HG03457 (cell line): ENCODE data around the gene MCC.

Experiments
- ATAC-seq: cut with Tn5 transposase; IDR thresholded peaks from one replicate; pipeline ENCODE4 v1.9.1; 2021; ENCODE audit warnings: moderate number of reproducible peaks; ENCODE audit not compliant: unreplicated experiment

MCC gene

DNA sequence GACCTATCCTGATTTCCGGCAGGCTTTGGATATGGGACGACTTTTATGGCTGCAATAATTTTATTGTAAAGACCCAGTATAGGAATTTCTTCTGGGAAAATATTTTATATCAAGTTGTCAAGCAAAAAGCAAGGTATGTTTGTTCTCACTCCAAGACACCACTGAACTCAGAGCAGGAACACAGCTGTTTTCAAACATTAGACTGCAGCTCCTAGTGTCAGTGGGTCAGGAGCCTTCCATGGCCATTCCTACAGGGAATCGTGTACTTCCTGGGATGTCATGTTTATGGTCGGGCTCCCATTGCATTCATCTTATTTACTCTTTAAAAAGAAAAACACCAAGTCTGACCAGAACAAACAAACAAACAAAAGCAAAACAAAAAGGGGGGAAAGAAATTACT lies 278.8 kb downstream of the MCC start:
- no peak for ATAC-seq

DNA sequence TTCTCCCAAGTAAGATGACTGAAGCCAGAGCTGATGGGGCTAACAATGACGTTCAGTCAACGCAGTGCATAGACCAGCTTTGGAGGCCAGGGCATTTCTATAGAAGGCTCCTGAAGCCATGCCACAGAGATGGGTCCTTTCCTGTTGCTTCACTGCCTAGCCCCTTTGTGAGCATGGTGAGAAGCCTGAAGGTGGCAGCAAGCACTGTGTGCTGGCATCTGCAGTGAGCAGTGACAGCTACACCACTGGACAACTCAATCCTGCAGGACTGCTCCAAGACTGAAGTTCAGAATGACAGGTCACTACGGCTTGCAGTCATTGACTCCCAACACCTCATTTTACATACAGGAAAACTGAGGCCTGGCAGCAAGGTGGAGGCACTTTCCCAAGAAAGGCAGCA lies 282.4 kb downstream of the MCC start:
- no peak for ATAC-seq

DNA sequence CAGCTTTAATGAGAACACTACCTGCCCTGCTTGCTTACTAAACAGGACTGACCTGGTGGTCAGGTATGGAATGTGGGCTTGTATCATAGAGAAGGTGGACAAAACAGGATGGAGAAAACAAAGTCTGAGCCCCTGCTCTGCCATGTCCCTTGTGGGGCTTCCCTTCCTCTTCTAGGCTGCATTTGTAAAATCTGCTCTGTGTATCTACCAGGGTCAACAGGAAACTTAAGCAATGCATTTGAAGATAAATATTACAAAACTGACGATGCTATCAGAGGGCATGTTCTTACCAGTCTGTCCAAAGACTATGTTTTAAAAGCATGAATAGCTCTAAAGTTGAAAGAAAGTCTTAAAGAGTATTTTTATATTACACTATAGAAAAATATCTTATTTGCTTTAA lies 282.9 kb downstream of the MCC start:
- no peak for ATAC-seq

DNA sequence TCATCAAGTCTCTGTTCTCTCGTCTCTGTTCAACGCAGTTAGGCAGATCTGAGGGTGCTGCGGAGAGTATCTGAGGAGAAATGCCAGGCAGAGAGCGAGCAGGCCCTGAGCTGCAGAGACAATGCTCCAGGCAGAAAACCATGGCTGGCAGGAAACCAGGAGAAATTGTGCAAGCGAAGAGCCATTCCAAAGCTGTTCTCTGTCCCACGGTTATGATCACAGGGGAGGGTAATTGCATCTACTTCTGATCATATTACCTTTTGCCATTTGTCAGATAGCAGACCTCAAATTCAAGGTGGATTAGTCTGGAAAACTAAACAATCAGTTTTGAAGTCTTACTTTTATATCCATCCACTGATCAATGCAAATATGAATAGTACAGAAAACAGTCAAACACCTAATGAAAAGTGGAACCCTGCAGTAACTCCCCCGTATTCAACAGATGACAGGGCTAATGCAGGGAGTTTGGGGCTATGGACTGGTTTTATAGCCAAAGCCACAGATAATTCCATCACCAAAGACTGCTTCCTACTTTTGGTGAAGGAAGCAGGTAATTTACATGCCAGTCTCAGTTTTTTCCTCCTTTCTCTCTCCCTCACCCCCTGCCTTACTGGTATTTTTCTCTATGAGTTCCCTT lies 283.6 kb downstream of the MCC start:
- no peak for ATAC-seq

DNA sequence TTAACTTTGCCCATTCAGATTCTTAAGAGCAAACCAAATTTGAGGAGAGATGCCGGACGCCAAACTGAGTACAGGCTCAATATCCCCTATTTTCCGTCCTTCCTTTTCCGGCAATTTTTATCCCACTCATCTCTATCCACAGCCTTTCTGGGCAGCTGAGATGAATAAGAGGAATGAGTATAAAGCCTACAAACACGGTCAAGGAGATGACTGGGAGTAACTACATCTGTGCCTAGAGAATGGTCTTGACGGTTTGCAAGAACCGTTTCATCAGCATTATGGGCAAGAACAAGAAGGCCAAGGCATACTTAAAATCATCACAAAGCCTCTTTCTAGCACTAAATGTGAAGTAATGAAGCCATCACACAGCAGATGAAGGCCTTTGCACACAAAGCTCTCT lies 284.3 kb downstream of the MCC start:
- no peak for ATAC-seq

DNA sequence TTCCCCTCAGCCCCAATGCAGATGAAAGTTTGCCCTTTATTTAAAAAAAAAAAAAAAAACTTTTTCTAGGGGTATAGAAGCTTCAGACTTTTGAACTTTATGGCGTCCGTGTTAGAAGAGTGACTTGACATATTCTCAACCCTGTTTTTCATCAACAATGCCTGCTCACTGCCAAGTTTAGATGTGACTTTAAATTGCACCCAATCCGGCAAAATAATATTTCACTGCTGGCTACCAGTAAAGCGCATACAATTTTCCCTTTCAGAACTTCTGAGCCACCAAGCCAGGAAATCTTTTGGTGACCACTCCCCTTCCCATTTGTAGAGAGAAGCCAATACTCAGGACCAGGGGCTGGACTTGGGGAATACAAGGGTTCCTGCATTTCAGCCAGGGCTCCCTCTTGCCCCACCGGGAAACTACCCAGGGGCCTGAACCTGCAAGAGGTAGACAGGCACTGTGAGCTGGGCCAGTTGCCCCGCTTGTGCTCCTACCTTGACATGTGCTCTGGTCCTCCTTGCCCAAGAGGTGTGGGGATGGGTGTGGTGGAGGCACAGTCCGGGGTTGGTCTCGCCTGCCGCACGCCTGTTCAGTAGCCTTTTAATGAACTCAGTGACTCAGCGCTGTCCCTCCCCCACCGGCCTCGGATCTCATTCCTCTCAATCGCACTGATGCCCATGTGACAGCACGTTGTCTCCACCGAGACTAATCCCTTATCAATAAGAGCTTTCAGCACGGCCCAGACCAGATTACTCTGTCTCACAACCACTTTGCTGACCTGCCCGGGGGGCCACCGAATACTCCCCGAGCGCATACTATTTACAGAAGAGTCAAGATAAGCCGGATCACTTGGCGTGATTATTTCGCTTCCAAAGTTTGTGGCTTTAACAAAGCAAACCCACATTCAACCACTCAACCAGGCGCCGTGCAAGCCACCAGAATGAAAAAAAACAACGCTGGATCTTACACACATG lies 285.2 kb downstream of the MCC start:
- ATAC-seq: no peak

DNA sequence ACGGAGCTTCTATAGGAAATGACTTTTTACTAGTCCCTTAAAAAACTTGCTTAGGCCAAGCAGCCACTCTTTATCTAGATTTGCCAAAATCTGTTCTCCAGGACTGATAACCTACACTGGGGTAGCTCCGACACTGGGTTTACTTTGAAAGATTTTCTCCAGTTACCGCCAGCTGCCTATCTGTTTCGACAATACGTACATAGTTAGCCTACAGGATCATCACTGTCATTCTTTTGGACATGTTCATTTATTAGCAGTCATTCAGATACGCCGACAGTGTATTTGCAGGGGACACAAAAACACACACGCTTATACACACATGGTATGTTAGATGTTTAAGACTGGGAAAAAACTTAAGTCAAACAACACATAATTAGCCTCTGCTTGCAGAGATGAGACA lies 286.0 kb downstream of the MCC start:
- no peak for ATAC-seq

DNA sequence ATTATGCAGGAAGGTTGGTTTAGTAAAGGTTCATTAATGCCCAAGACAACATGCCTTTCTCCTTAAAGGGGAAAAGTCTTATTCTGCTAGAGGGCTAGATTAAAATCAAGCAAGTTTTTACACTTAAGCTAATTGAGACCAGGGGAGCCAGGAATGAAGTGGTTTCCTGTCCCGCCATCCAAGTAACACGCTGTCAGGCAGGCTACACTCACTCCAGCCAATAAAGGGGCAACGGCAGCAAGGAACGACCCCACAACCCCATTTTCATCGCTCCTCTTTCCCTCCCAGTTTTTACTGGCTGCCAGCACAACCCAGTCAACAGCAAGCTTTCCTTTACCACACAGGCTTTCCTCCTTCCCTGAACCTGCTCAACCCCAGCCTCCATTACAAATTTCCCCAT lies 286.5 kb downstream of the MCC start:
- no peak for ATAC-seq

DNA sequence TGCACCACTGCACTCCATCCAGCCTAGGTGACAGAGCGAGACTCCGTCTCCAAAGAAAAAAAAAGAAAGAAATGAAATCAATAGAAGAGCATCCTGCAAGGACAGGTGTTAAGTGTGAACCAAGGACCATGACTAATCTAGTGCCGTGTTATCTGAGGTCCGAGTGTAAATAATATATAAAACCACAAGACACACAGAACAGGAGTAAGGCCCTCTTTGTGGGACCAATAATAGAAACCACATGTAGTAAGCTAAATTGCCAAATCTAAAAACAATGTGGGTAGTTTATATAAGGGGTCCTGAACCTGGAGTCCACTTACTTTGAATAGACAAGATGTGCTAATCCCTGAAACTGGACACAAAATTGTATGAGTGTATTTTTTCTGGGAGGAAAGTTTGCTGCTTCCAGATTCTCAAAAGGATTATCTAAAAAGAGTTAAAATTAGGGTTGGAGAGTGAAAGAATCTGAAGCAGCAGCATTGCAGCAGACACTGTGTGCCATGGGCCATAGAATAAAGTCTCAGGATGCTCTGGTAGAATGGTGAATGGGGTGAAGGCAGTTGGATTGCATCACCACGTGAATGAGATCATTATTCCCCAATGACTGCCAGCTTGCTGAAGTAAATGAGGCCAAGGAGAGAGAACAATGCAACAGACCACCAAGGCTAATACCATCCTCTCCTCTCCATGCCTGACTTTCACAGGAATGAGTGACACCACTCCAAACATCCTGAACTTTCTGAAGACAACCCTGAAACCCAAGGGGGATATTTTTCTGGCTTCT lies 288.9 kb downstream of the MCC start:
- no peak for ATAC-seq

DNA sequence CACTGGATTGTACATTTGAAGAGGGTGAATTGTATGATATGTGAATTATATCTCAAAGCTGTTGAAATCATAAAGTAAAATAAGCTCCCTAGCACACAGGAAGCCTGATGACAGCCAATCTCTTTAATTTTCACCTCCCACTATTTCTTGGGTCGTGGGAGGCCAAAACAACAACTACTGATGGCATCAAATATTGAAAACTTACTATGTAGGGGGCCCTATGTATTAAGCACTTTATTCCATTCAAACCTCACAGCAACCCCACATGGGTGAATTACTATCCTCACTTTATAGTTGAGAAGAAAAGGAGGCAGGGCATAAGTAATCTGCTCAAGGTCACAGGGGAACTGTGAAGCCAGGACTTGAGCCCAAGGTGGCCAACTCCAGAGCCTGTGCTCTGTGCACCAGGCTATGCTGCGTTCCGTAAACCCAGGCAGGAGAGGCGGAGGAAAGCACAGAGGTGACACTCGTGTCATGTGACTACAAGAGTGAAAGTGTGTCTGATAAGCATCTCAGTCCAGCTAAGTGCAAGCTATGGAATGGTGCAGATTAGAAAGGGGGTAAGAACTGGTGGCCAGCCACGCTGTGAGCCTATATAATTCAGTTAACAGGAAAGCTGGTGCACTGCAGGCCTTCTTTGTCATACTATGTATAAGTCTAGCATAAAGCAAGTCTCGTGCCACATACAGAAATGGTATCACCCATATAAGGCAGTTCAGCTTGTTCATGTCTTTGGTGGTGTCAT lies 290.6 kb downstream of the MCC start:
- no peak for ATAC-seq

DNA sequence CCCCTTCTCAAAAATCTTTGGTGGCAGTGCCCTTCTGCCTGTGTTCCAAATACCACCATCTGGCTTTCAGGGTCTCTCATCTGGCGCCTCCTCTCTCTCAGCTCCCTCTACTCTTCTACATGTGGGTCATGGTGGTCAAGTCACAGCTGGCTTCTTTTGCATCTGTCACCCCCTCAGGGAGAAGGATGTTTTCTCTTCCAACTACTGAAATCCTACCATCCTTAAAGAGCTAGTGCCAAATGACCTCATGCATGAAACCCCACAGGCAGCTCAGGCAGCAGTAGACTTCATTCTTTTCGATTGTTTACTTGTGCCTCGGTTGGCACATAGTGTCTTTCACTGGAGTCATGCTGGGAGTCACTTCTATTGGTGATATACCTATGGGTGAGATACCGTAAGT lies 292.5 kb downstream of the MCC start:
- no peak for ATAC-seq

DNA sequence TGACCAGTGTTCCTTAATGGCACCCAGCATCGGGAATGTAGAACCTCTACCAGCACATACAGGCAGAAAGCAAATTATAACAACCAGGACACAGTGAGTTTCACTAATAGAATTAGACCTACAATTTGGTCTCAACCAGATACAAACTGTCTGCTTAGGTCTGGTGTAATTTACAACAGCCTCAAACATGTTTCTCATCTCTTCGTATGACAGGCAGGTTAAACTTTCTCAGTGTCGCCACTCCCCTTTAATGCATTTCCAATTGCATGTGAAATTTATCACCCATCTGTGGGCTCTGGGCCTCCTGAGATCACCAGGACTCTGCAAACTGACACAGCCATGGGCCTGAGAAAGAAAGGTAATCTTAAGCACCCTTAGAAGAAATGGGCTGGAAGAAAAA lies 293.0 kb downstream of the MCC start:
- ATAC-seq: no peak

DNA sequence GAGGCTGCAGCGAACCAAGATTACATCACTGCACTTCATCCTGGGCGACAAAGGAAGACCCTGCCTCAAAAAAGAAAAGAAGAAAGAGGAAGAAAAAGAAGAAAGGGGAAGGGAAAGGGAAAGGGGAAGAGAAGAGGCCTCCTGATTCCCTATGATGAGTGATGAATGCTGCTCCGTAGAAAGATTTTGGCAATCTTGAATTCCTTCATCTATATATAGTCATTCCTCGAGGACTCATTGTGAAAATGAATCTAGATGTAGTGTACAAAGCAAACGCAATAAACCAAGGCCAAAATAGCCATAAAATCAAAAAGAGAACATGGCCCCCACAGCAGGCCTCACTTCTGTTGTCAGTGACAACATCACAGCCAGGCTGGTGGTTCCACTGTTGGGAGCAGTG lies 293.7 kb downstream of the MCC start:
- no peak for ATAC-seq

DNA sequence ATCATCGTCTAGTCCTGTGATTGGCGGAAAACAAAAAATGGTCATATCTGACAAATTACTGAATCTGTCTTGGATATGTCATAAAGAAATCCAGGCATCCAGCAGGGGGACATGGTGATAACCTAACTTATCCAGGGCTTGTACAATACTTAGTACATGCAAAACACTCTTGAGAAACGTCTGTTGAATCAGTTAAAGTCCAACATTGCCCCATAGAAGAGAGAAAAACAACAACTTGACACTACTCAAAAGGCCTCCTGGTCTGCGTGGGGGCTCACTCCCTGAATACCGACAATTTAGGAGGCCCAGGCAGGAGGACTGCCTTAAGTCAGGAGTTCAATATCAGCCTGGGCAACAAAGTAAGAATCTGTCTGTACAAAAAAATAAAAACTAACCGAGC lies 294.1 kb downstream of the MCC start:
- no peak for ATAC-seq

DNA sequence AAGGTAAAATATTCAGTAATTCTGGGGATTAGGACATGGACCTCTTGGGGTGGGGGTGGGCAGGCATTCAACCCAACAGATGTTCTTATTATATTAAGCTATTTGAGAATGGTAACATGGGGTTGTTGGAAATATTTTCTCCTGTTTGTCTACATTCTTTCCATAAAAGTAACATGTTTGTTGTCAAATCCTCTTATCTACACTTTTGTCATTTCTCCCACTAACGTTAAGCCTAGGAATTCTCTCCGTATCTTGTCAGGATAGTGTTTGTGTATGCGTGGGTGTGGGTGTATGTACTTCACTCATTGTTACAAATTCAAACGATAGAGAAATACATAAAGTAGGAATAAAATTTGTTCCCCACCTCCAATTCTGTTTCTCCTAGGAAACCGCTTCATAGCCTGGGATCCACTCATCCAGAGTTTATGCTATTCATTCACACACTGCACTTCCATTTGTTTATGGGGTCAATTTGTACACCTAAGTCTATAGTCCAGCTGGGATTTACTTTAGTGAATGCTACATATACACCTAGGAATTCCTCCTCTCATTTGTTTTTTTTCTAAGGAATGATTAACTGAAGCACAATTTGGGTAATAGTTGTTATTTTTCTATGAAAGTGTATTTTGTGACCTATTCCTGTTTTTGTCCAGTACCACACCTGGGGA lies 294.8 kb downstream of the MCC start:
- ATAC-seq: no peak

DNA sequence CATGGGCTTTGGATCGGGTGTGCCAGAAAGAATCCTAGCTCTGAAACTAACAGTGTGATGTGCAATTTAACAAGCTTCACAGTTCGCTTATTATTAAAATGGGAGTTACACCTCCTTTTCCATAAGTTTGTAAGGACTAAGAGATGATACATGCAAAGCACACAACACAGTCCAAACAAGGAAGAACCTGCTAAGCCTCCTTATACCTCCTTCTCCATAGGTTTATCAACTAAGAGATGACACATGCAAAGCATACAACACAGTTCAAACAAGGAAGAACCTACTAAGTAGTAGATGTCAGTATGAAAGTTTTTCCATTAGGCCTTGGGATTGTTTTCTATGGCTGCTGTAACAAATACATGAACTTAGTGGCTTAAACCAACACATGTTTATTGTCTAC lies 295.7 kb downstream of the MCC start:
- ATAC-seq: no peak

DNA sequence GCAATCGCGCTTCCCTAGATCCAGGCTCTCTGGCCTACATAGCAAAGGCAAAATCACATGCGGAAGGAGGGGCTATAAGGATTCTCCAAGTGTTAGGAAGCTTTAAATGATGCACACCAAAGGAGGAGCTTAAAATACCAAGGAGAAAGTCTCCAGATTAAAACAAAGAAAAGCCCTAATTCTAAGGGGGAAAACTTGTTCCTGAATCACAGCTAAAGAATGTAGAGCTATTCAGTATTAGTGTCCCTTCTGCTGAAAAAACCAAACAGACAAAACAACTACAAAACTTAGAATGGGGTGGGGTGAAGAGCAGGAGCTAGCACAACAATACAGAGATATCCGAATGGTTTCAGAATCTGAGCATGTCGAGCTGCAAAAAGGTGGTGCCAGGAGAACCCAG lies 297.9 kb downstream of the MCC start:
- no peak for ATAC-seq

DNA sequence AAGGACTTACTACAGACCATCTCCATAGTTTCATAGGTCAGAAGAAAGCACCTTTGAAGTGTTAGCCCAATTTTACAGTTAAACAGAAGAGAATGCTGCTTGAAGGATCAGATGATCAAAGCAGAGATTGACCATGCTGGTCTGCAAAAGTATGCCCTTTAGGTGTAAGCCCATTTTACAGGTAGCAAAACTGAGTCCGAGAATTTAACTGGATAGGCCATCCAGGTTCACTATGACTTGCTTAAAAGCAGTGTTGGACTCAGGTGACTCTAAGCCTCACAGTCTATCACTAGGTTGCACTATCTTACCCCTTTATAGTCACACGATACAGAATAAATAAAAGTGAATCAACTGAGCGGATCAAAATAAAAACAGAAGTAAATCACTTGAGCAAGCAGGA lies 299.0 kb downstream of the MCC start:
- no peak for ATAC-seq

DNA sequence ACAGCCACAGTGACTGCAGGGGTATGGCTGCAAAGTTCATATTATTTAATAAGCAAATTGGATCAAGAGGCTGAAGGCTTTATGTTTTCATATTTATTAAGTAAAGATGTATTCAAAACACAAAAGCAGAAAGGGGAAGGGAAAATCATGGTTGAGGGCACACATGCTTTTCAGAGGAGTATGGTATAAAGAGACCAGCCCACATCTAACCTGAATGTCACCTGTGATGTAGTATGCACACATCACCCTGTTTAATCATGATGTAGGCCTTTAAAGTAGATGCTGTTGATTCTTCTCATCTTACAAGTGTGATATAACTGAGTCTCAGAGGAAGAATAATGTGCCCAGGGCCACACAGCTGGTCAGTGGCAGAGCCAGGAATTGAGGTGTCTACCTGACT lies 299.8 kb downstream of the MCC start:
- no peak for ATAC-seq

DNA sequence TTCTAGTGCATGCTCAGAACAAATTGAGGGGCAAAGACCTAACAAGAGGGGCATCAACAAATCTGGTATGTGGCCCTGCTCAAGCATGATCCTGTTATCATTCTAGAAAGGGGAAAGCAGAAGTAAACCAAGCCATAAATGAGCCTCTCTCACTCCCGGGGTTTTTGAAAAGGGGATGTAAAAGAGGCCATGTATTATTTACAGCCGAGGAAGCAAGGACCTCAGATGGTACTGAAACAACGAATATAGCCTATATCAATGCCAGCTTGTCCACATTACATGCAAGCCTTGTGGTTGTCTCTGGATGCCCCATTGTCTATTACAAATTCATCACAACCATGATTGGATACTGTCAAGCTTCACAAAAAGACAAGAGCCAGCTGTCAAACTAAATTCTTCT lies 300.3 kb downstream of the MCC start:
- ATAC-seq: no peak

DNA sequence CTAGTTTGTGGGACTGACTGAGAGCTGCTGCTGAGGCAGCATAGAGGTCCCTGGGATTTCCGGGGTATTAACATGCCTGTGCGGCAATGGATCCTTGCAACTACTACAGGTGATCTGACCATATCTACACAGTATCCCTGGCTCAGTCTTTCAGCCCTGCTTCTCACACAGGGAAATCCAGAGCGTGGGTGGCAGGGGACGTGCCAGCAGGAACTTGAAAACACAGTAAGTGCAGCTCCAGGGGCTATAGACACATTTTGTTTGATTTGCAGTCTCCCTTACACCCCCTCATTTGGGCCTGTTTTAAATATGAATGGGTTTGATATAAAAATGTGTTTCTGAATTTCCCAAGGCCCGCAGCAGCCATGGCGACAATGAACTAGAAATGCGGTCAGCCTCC lies 302.2 kb downstream of the MCC start:
- no peak for ATAC-seq
